Mucosa of rectum (tissue), 2 donors: ENCODE data around the gene SPATA46.

Experiments
- H3K27ac ChIP-seq, 2 donors: one replicate each; pipeline ENCODE4 v1.7.0; 2013; ENCODE audit warnings: inconsistent platforms in 2 of 2, low read depth in 2 of 2, low read length in 2 of 2
- H3K27me3 ChIP-seq, 2 donors: one replicate each; pipeline ENCODE4 v1.7.0; 2013; ENCODE audit warnings: low read length in 2 of 2; ENCODE audit not compliant: control insufficient read depth in 2 of 2, insufficient read depth in 2 of 2
- H3K36me3 ChIP-seq, 2 donors: one replicate each; pipeline ENCODE4 v1.7.0; 2013; ENCODE audit warnings: low read length in 2 of 2; ENCODE audit not compliant: control insufficient read depth in 2 of 2, insufficient read depth in 2 of 2
- H3K4me1 ChIP-seq, 2 donors: one replicate each; pipeline ENCODE4 v1.7.0; 2013; ENCODE audit warnings: low read length in 2 of 2, mild to moderate bottlenecking in 1 of 2; ENCODE audit not compliant: control insufficient read depth in 2 of 2, insufficient read depth in 2 of 2
- H3K4me3 ChIP-seq, 2 donors: one replicate each; pipeline ENCODE4 v1.7.0; 2013; ENCODE audit warnings: low read length in 2 of 2
- H3K9ac ChIP-seq, 2 donors: one replicate each; pipeline ENCODE4 v1.7.0; 2013; ENCODE audit warnings: low read length in 2 of 2, low read depth in 1 of 2, mild to moderate bottlenecking in 1 of 2
- H3K9me3 ChIP-seq, 2 donors: one replicate each; pipeline ENCODE4 v1.7.0; 2013; ENCODE audit warnings: low read length in 2 of 2; ENCODE audit not compliant: control insufficient read depth in 2 of 2
- donor health status: healthy.
- donor health status: Normal muscosa, but diverticular disease.

SPATA46 gene

DNA sequence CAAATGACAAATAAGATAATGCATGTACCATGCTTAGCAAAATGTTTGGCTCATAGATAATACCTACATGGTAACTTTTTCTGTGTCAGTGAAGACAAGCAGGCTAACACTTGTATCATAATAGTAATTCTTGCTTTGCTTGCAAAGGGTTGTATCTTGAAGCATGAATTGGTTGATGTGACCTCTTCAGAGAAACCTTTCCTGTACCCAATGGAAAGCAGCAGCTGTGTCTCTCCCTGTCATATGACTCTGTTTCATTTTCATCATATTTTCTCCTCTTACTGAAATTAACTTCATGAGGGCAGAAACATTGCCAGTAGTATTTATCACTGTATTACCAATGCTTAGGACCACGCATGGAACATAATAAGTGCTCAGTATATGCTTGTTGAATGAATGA, 30.9 kb upstream of the SPATA46 start:
- no peak overlapping the region for H3K4me3 ChIP-seq
- no peaks in the 10 kb centered on the region for H3K36me3 ChIP-seq
- no peaks in the 10 kb centered on the region for H3K27me3 ChIP-seq
- H3K9me3 ChIP-seq = no peaks in the 10 kb centered on the region
- H3K27ac ChIP-seq = no peak overlapping the region
- H3K9ac ChIP-seq = no peak overlapping the region
- no peaks in the 10 kb centered on the region for H3K4me1 ChIP-seq

DNA sequence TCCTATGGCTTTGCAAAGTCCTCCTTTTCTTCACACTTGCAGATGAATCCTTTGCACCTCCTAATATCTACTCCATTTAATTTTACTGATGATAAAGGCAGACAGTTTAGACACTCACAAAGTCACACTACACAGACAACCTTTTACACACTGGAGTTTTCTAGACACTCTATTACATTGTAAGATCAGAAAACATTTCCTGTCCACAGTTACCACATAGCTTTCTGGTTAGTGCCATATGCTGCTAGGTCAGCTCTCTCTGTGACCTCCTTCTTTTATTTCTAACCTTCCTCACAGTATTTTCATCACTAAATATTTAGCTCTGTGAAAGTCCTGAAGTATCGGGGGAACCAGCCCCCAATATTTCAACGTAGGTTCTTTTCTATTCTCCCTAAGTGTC, 30.2 kb upstream of the SPATA46 start:
- H3K9me3 ChIP-seq = no peaks in the 10 kb centered on the region
- H3K9ac ChIP-seq = no peak overlapping the region
- no peaks in the 10 kb centered on the region for H3K36me3 ChIP-seq
- H3K4me1 ChIP-seq = no peaks in the 10 kb centered on the region
- H3K27me3 ChIP-seq = no peaks in the 10 kb centered on the region
- no peak overlapping the region for H3K27ac ChIP-seq
- no peak overlapping the region for H3K4me3 ChIP-seq

DNA sequence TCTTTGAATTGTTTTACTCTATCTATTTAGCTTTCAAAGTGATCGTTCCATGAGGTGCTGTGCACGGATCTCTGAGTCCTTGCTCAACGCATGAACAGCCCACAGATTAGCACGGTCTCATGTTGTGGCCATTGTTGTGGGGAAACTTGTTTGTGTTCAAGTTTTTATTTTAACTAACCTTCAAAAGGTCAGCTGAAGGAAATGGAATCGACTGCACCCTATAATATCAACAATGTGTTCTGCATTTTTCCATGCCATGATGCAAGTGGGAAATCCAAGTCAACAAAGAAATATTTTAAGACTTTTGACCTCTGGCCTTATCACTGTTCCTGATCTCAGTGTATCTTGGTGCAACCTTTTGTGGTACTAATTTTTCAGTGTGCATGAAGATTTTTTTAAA, 29.1 kb upstream of the SPATA46 start:
- Histone ChIP-seq H3K9ac (no peak overlapping the region), H3K9me3 (no peaks in the 10 kb centered on the region), H3K36me3 (no peaks in the 10 kb centered on the region), H3K4me1 (no peaks in the 10 kb centered on the region), H3K4me3 (no peak overlapping the region), H3K27me3 (no peaks in the 10 kb centered on the region), H3K27ac (no peak overlapping the region)

DNA sequence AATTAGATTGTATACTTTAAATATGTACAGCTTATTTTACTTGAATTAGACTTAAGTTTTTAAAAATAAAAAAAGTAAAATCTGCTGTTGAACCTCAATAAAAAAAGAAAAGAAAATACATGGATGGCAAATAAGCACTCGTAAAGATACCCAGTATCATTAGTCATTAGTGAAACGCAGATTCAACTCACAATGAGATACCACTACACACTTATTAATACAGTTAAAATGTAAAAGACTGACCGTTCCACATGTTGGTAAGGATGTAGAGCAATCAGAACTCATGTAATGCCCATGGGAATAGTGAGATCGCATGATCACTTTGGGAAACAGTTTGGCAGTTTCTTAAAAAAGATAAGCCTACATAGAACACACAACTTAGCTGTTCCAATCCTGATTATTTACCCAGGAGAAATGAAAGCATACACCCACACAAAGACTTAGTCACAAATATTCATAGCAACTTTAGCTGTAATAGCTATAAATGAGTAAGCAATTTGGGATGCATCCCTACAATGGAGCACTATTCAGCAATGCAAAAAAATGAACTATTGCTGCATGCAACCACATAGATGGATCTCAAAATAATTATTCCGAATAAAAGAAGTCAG, 28.0 kb upstream of the SPATA46 start:
- no peaks in the 10 kb centered on the region for H3K9me3 ChIP-seq
- no peak overlapping the region for H3K4me3 ChIP-seq
- no peaks in the 10 kb centered on the region for H3K4me1 ChIP-seq
- no peak overlapping the region for H3K9ac ChIP-seq
- H3K27me3 ChIP-seq = no peaks in the 10 kb centered on the region
- H3K36me3 ChIP-seq = no peaks in the 10 kb centered on the region
- no peak overlapping the region for H3K27ac ChIP-seq

DNA sequence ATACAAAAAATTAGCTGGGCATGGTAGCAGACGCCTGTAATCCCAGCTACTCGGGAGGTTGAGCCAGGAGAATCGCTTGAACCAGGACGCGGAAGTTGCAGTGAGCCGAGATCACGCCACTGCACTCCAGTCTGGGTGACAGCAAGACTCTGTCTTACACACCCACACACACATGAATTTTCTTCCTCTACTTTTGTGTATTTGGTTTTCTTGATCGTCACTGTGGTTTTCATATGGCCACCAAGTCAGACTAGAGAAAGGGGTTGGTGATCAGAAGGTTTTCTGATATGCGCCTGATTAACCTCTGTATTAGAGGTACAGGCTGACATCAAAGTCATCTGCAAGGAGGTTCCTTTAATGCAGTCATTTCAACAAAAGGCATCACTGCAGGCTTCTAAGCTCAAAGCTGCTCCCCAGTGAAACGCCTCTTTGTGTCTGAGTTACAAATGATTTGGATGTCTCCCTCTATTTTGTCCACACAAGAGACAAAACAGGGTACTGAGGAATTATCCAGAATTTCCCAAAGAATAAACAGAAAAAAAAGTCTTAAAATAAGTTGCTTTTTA, 24.2 kb upstream of the SPATA46 start:
- Histone ChIP-seq H3K9ac (no peak overlapping the region), H3K9me3 (no peaks in the 10 kb centered on the region), H3K4me3 (no peak overlapping the region), H3K4me1 (no peaks in the 10 kb centered on the region), H3K27ac (no peak overlapping the region), H3K36me3 (no peaks in the 10 kb centered on the region), H3K27me3 (no peaks in the 10 kb centered on the region)

DNA sequence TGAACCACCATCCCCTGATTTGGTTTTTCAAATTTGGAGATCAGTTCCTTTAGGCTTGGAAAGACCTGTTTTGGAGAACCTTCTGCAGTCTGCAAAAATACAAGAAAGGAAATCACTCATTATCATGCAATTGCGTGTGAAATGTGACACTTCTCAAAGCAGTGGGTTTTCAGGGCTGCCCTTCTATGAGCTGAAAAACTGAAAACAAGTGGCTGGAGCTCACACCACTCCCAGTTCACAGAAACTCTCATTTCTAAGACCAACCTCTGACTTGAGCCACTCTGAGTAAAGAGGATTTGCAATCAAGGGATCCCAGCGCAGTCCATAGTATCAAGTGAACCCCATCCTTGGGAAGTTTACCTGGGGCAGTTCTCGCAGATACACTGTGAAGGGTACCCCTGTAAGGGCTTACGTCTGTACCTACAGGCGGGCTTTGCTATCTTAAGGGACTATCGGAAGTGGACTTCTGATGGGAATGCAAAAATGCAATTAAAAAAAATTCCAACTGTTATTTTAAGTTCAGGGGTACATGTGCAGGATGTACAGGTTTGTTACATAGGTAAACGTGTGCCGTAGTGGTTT, 22.4 kb upstream of the SPATA46 start:
- Histone ChIP-seq H3K36me3 (no peaks in the 10 kb centered on the region), H3K4me3 (no peak overlapping the region), H3K27me3 (no peaks in the 10 kb centered on the region), H3K27ac (no peak overlapping the region), H3K9ac (no peak overlapping the region), H3K4me1 (no peaks in the 10 kb centered on the region), H3K9me3 (no peaks in the 10 kb centered on the region)

DNA sequence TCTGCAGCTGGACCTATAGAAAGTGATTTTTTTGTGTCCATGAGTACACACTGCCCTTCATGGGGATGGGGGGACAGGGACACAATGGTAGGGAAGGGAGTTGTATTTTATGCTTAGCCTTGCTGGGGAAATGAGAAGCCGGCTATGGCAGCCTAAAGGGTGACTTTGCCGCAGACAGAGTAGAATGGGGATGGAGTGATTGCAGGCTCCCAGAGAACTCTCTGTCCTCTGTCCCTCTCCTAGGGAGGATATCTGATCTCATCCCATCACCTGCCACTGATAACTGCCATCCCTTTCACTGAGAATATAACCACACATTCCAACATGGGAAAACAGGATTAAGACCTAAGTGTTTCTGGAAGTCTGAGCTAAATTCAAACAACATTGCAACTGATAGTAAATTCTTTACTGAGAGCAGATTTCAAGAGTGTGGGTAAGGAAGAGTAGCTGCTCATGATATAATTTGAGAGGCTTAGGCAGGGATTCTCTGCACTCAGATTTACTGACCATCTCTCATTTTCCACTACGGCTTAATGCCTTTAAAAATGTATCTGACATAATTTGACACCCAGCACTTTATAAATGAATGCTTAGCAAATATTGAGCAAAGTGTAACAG, 21.4 kb upstream of the SPATA46 start:
- Histone ChIP-seq H3K27ac (no peak overlapping the region), H3K9ac (no peak overlapping the region), H3K27me3 (no peaks in the 10 kb centered on the region), H3K9me3 (no peaks in the 10 kb centered on the region), H3K4me3 (no peak overlapping the region), H3K36me3 (no peaks in the 10 kb centered on the region), H3K4me1 (no peaks in the 10 kb centered on the region)

DNA sequence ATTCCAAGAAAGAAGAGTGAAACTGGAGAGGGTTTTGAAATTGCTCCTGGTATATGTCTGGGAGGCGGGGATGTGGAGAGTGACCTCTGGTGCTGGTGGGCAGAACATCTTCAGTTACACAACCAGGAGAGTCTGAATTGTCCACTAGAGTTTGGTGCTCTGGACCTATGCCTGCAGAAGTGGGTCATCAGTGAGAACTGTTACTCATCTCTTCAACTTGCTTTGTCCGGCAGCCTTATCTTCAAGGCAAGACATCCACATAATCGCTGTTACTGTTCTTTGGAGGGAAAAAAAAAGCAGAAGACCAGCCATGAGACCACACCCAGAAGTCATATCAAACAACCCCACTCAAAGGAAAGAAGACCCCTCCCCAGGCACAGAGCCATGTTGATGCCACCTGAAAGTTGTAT, 20.4 kb upstream of the SPATA46 start:
- H3K9me3 ChIP-seq = no peaks in the 10 kb centered on the region
- H3K4me3 ChIP-seq = no peak overlapping the region
- H3K27ac ChIP-seq = no peak overlapping the region

DNA sequence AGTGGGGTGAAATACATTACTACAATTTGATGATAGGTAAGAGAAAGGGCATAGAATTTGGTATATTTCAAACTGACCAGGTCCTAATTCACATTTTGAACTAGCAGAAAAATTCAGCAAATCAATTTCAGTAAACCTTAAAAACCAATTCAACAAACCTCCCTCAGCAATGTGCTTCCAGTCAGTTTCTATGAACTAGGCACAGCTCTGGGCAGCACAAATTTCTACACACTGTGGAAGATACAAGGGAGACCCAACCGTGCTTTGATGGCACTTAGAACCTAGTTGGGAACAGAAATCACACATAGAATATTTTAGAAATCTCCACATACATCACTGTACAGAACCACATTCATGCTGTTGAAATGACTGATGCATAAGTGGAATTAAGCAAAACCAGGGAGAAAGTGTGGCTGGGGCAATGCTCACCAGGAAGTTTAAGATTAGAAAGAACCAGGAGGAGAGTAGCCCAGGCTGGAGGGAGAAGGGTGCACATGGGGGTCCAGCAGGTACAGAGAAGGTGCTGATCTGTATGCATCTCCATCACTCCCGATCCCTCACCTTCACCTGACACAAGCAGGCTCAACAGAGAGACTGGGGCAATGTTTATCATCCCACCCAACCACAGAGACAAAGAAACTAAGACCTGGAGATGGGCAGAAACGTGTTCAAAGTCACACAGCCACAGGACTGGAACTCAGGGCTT, 19.7 kb upstream of the SPATA46 start:
- Histone ChIP-seq H3K36me3 (no peaks in the 10 kb centered on the region), H3K9ac (no peak overlapping the region), H3K4me3 (no peak overlapping the region), H3K27ac (no peak overlapping the region), H3K4me1 (peaks cover 0 to 6% of the 10 kb centered on the region in 2 donors), H3K27me3 (no peaks in the 10 kb centered on the region), H3K9me3 (no peaks in the 10 kb centered on the region)

More for the DNA sequence above, 20.4 kb upstream of the SPATA46 start:
- no peaks in the 10 kb centered on the region for H3K36me3 ChIP-seq
- peaks cover 0 to under 1% of the 10 kb centered on the region in 2 donors for H3K4me1 ChIP-seq
- no peaks in the 10 kb centered on the region for H3K27me3 ChIP-seq
- H3K9ac ChIP-seq = no peak overlapping the region
